HG03135 (cell line): ENCODE data around the gene TBC1D10A.

Experiments used
- ATAC-seq: cut with Tn5 transposase; IDR thresholded peaks from one replicate; pipeline ENCODE4 v1.9.1; 2021; ENCODE audit warnings: mild to moderate bottlenecking, moderate library complexity; ENCODE audit not compliant: unreplicated experiment

The TBC1D10A gene

GRCh38 chr22:30268331-30268730, 58.4 kb downstream of the TBC1D10A start:
- no peak for ATAC-seq

- ATAC-seq, result no peak
These were observed 59.1 kb downstream of the TBC1D10A start for GRCh38 chr22:30267382-30268302.

GRCh38 chr22:30266445-30267381, 60.0 kb downstream of the TBC1D10A start, which contains the start of gene OSM:
Gene OSM, minus strand, starts transcription at chr22:30266851. Its CDS starts 52 bp downstream, at chr22:30266799.
- peak; percentile 20 for ATAC-seq

GRCh38 chr22:30265823-30266444, 60.8 kb downstream of the TBC1D10A start:
- peak; percentile 61 for ATAC-seq

- no peak for ATAC-seq
These were observed 61.5 kb downstream of the TBC1D10A start for GRCh38 chr22:30265131-30265720.

- ATAC-seq, result no peak
These were observed 62.9 kb downstream of the TBC1D10A start for GRCh38 chr22:30263883-30264282.

GRCh38 chr22:30262917-30263741, 63.6 kb downstream of the TBC1D10A start:
- ATAC-seq, result no peak

- no peak for ATAC-seq
These were observed 64.6 kb downstream of the TBC1D10A start for GRCh38 chr22:30262112-30262511.

- no peak for ATAC-seq
These were observed 65.6 kb downstream of the TBC1D10A start for GRCh38 chr22:30261134-30261533.

- ATAC-seq, result no peak
These were observed 66.1 kb downstream of the TBC1D10A start for GRCh38 chr22:30260682-30261081.

- ATAC-seq, result no peak
These were observed 66.5 kb downstream of the TBC1D10A start for GRCh38 chr22:30260276-30260675.

- no peak for ATAC-seq
These were observed 72.4 kb downstream of the TBC1D10A start for GRCh38 chr22:30254314-30254713.

GRCh38 chr22:30253205-30253852, 73.4 kb downstream of the TBC1D10A start:
- no peak for ATAC-seq

GRCh38 chr22:30252411-30253204, 74.1 kb downstream of the TBC1D10A start:
- ATAC-seq, result no peak

- ATAC-seq, result no peak
These were observed 75.0 kb downstream of the TBC1D10A start for GRCh38 chr22:30251711-30252110.

GRCh38 chr22:30250661-30251267, 76.0 kb downstream of the TBC1D10A start:
- ATAC-seq, result no peak

- ATAC-seq, result no peak
These were observed 76.6 kb downstream of the TBC1D10A start for GRCh38 chr22:30250039-30250565.
